Kidney (tissue), 14 donors: ENCODE results near the gene ATP2A3. TPM values are rescaled to one million over a fixed set of nuclear protein-coding genes. Genes with fewer than 3 reads are reported as not detected.

Experiments used
- DNase-seq, 5 donors: peaks; one replicate each; pipeline ENCODE4 v3.0.0-alpha.2; 2013 to 2020
- FAIRE-seq: peaks from 2 replicates; lab custom pipeline; 2012; peaks lifted over from hg19 to GRCh38; lab: Jason Lieb, UNC
- H3K27ac ChIP-seq, 2 donors: one replicate each; pipeline ENCODE4 v1.7.0; 2013; ENCODE audit warnings: low read depth in 2 of 2, low read length in 2 of 2, inconsistent platforms in 1 of 2
- H3K27me3 ChIP-seq: one replicate; pipeline ENCODE4 v1.7.1; 2013; ENCODE audit warnings: low read length, inconsistent platforms; ENCODE audit not compliant: control insufficient read depth, insufficient read depth
- H3K36me3 ChIP-seq, 3 donors: one replicate each; pipeline versions ENCODE4 v1.7.0 to v1.7.1; 2013; ENCODE audit warnings: low read length in 3 of 3, control low read depth in 1 of 3, inconsistent platforms in 1 of 3; ENCODE audit not compliant: insufficient read depth in 3 of 3, control insufficient read depth in 2 of 3
- H3K4me1 ChIP-seq, 3 donors: one replicate each; pipeline versions ENCODE4 v1.7.0 to v1.7.1; 2013; ENCODE audit warnings: low read length in 3 of 3, inconsistent platforms in 1 of 3, low read depth in 1 of 3; ENCODE audit not compliant: control insufficient read depth in 2 of 3, insufficient read depth in 2 of 3
- H3K4me3 ChIP-seq, 3 donors: one replicate each; pipeline versions ENCODE4 v1.7.0 to v1.8.1; 2013; ENCODE audit warnings: low read length in 3 of 3, control low read depth in 1 of 3, inconsistent platforms in 1 of 3
- H3K9ac ChIP-seq, 3 donors: one replicate each; pipeline versions ENCODE4 v1.7.0 to v1.7.1; 2013; ENCODE audit warnings: low read length in 3 of 3, control low read depth in 1 of 3, inconsistent platforms in 1 of 3
- H3K9me3 ChIP-seq, 3 donors: one replicate each; pipeline versions ENCODE4 v1.7.0 to v1.7.1; 2013; ENCODE audit warnings: low read length in 3 of 3, control low read depth in 1 of 3, inconsistent platforms in 1 of 3; ENCODE audit not compliant: control insufficient read depth in 2 of 3, insufficient read depth in 1 of 3
- CTCF ChIP-seq: IDR thresholded peaks from 3 replicates; pipeline ENCODE4 v1.5.1; 2012; ENCODE audit warnings: mild to moderate bottlenecking, moderate library complexity, borderline replicate concordance; ENCODE audit not compliant: insufficient read depth; ENCODE audit errors: extremely low read depth
- intact Hi-C: fragments of 100-400 bp; cut with DNase I; formaldehyde crosslinking; loops from one replicate; pipeline ENCODE4 v1.11.1; 2022
- polyA plus RNA-seq: library from polyadenylated mRNA; stranded (reverse); fragments of 350-450 nt; fragmentation: Illumina TruSeq; extraction: RNeasy Lipid Tissue Mini Kit (QIAGEN cat#74804); gene quantifications from one replicate; pipeline ENCODE4 v1.2.3, GENCODE V29; 2014; ENCODE audit warnings: low read depth, low replicate concordance; ENCODE audit not compliant: insufficient read depth
- total RNA-seq: library from RNA; stranded (reverse); fragmentation: NEBNext Ultra II Directional; extraction: Animal tissue kit (Norgen Biotek cat#: 25700); gene quantifications from one replicate; pipeline ENCODE4 v1.2.1, GENCODE V29; 2021
- donor health status: control.
- donor health status: control.
- donor health status: control.
- donor health status: control.
- donor health status: control.
- donor health status: DM: yes; HTN: yes; CAD: no.
- donor health status: Normal renal cell carcinoma (clear cell type).

Gene ATP2A3
- total and polyA plus RNA-seq, 2 donors from 2014 or later, result 9.4 to 52.1 TPM

- peaks cover 0 to 10% (median 0%) of the 10 kb centered on the region in 3 donors for H3K4me1 ChIP-seq
- H3K4me3 ChIP-seq, result no peak overlapping the region
- DNase-seq (peak in 1 of 5 donors; percentile 75), FAIRE-seq (no peak)
- H3K27ac ChIP-seq, result peak overlapping the region in 1 of 2 donors; percentile 11
- no peaks in the 10 kb centered on the region for H3K36me3 ChIP-seq
- H3K9ac ChIP-seq, result no peak overlapping the region
- H3K27me3 ChIP-seq, result no peaks in the 10 kb centered on the region
- intact Hi-C loops, result no loop called here
- TF ChIP-seq CTCF, result no peak
- no peaks in the 10 kb centered on the region for H3K9me3 ChIP-seq
Observed at GRCh38 chr17:3916825-3917224, 47.4 kb downstream of the ATP2A3 start.

GRCh38 chr17:3915995-3916696 lies 48.1 kb downstream of the ATP2A3 start, which contains the start of gene P2RX1:
Gene P2RX1 (minus strand): TSS chr17:3916465. CDS start chr17:3916225, 240 bp downstream.
- peak within 1 kb of the TSS in 1 of 2 donors; percentile 11 for H3K27ac ChIP-seq
- no peaks in the 10 kb centered on the region for H3K36me3 ChIP-seq
- intact Hi-C loops, result no loop called here
- DNase-seq (peak in 1 of 5 donors; percentile 38), FAIRE-seq (no peak)
- no peak for TF ChIP-seq CTCF
- no peak within 1 kb of the TSS for H3K9ac ChIP-seq
- no peaks in the 10 kb centered on the region for H3K9me3 ChIP-seq
- H3K4me3 ChIP-seq, result no peak within 1 kb of the TSS
- H3K27me3 ChIP-seq, result no peaks in the 10 kb centered on the region
- peaks cover 0 to 10% (median 0%) of the 10 kb centered on the region in 3 donors for H3K4me1 ChIP-seq

GRCh38 chr17:3915581-3915994 lies 48.6 kb downstream of the ATP2A3 start:
- no peaks in the 10 kb centered on the region for H3K36me3 ChIP-seq
- H3K4me3 ChIP-seq, result no peak overlapping the region
- no peak for TF ChIP-seq CTCF
- H3K9ac ChIP-seq, result no peak overlapping the region
- H3K27me3 ChIP-seq, result no peaks in the 10 kb centered on the region
- DNase-seq (no peak), FAIRE-seq (no peak)
- H3K27ac ChIP-seq, result no peak overlapping the region
- no peaks in the 10 kb centered on the region for H3K9me3 ChIP-seq
- intact Hi-C loops, result no loop called here
- peaks cover 0 to 10% (median 0%) of the 10 kb centered on the region in 3 donors for H3K4me1 ChIP-seq

- no peak for FAIRE-seq
- peak in 2 of 5 donors; percentile 42 to 71 for DNase-seq
- peak overlapping the region in 1 of 2 donors; percentile 43 for H3K27ac ChIP-seq
- H3K27me3 ChIP-seq, result no peaks in the 10 kb centered on the region
- TF ChIP-seq CTCF, result no peak
- H3K4me1 ChIP-seq, result peaks cover 0 to 10% (median 0%) of the 10 kb centered on the region in 3 donors
- no peaks in the 10 kb centered on the region for H3K36me3 ChIP-seq
- no peaks in the 10 kb centered on the region for H3K9me3 ChIP-seq
- intact Hi-C loops, result no loop called here
- no peak overlapping the region for H3K9ac ChIP-seq
- no peak overlapping the region for H3K4me3 ChIP-seq
Observed at GRCh38 chr17:3914312-3914670, 49.9 kb downstream of the ATP2A3 start.
